HCT116 (cell line): Measurements from ENCODE around the gene H6PD. TPM values are rescaled to one million over a fixed set of nuclear protein-coding genes. Genes with fewer than 3 reads are reported as not detected.

Experiments
- ATAC-seq: fragments of 200-7000 bp; cut with Tn5 transposase; 2 replicates; pipeline ENCODE4 v1.9.1; 2020; ENCODE audit warnings: mild to moderate bottlenecking, moderate library complexity
- BruUV-seq: library from RNA; stranded (reverse); fragments of 400-500 nt; replicated peaks from 2 replicates; lab custom pipeline; 2021; lab: Mats Ljungman, UMichigan
- CTCF ChIA-PET: fragments of 300-600 bp; sonication (Branson Sonifier 250); formaldehyde crosslinking; loops from one replicate; lab custom pipeline; 2021; ENCODE audit warnings: antibody characterized with exemption; lab: Charles Lee
- POLR2A ChIA-PET: fragments of 300-600, 350-600 bp; sonication (Branson Sonifier 250); formaldehyde crosslinking; loops from one replicate; lab custom pipeline; 2021; ENCODE audit warnings: antibody characterized with exemption; lab: Charles Lee
- RAD21 ChIA-PET, 2 experiments: fragments of 300-600 bp; sonication (Branson Sonifier 250); formaldehyde crosslinking; loops; one replicate each; lab custom pipeline; 2023; ENCODE audit warnings: low total read pairs in 2 of 2; ENCODE audit not compliant: uncharacterized antibody in 2 of 2, unreplicated experiment in 2 of 2, low non-redundant PET in 1 of 2; lab: Charles Lee
- DNase-seq: peaks from one replicate; pipeline ENCODE4 v3.0.0-alpha.2; 2010; ENCODE audit warnings: low read depth, low spot score
- H2AFZ ChIP-seq: fragments of 200-600 bp; shearing (Covaris generic), sonication (generic); 2 replicates; pipeline ENCODE4 v1.6.1; 2017; ENCODE audit warnings: low read depth, mixed run types, mixed read lengths, antibody characterized with exemption, low read length; ENCODE audit not compliant: poor library complexity, severe bottlenecking
- H3K27ac ChIP-seq: 2 replicates; pipeline ENCODE4 v1.5.1; 2012; ENCODE audit warnings: low read depth, low read length
- H3K27me3 ChIP-seq: fragments of 200-600 bp; sonication (generic); 2 replicates; pipeline ENCODE4 v1.6.1; 2016; ENCODE audit warnings: mixed run types, low read length, mixed read lengths; ENCODE audit not compliant: insufficient read depth
- H3K36me3 ChIP-seq, 2 experiments: fragments of 200-500 bp in 1 of 2; fragments of 200-600 bp in 1 of 2; sonication (Bioruptor generic) in 1 of 2; sonication (generic) in 1 of 2; 2 replicates each; pipeline versions ENCODE4 v1.5.1 to v1.6.1; 2014 to 2016; ENCODE audit warnings: low read length in 2 of 2, inconsistent platforms in 1 of 2, mixed read lengths in 1 of 2, mixed run types in 1 of 2; ENCODE audit not compliant: insufficient read depth in 2 of 2, control insufficient read depth in 1 of 2
- H3K4me1 ChIP-seq, 2 experiments: fragments of 200-600 bp in 1 of 2; sonication (generic) in 1 of 2; 2 replicates each; pipeline versions ENCODE4 v1.5.1 to v1.6.1; 2012 to 2017; ENCODE audit warnings: low read length in 2 of 2, inconsistent platforms in 1 of 2, mild to moderate bottlenecking in 1 of 2, mixed read lengths in 1 of 2, mixed run types in 1 of 2, moderate library complexity in 1 of 2; ENCODE audit not compliant: insufficient read depth in 2 of 2, control insufficient read depth in 1 of 2
- H3K4me2 ChIP-seq: fragments of 200-600 bp; sonication (generic); 2 replicates; pipeline ENCODE4 v1.6.1; 2017; ENCODE audit warnings: mixed run types, low read length, mixed read lengths
- H3K4me3 ChIP-seq, 2 experiments: fragments of 200-600 bp in 1 of 2; sonication (generic) in 1 of 2; replicated peaks in 1 of 2; 2 replicates each; pipeline ENCODE4 v1.5.1; 2011 to 2016; ENCODE audit warnings: low read length in 2 of 2, control low read depth in 1 of 2, low read depth in 1 of 2, mild to moderate bottlenecking in 1 of 2, mixed read lengths in 1 of 2, mixed run types in 1 of 2
- H3K79me2 ChIP-seq: fragments of 200-600 bp; sonication (generic); 2 replicates; pipeline ENCODE4 v1.6.1; 2017; ENCODE audit warnings: mild to moderate bottlenecking, mixed run types, low read length, moderate library complexity, mixed read lengths; ENCODE audit not compliant: insufficient read depth
- H3K9ac ChIP-seq: fragments of 200-600 bp; sonication (generic); 2 replicates; pipeline ENCODE4 v1.6.1; 2016; ENCODE audit warnings: low read length, mixed read lengths
- H3K9me2 ChIP-seq: fragments of 200-600 bp; sonication (generic), shearing (Covaris generic); 2 replicates; pipeline ENCODE4 v1.6.1; 2017; ENCODE audit warnings: mixed run types, mild to moderate bottlenecking, moderate library complexity; ENCODE audit not compliant: insufficient read depth
- H3K9me3 ChIP-seq, 2 experiments: fragments of 200-500 bp in 1 of 2; fragments of 200-600 bp in 1 of 2; sonication (Bioruptor generic) in 1 of 2; sonication (generic) in 1 of 2; 2 replicates each; pipeline ENCODE4 v1.6.1; 2014 to 2017; ENCODE audit warnings: low read length in 2 of 2, mixed read lengths in 2 of 2, inconsistent platforms in 1 of 2, low read depth in 1 of 2, mild to moderate bottlenecking in 1 of 2, mixed run types in 1 of 2, moderate library complexity in 1 of 2; ENCODE audit not compliant: control insufficient read depth in 1 of 2, insufficient read depth in 1 of 2
- H4K20me1 ChIP-seq: fragments of 200-600 bp; sonication (generic), shearing (Covaris generic); 2 replicates; pipeline ENCODE4 v1.6.1; 2017; ENCODE audit warnings: mixed run types, mild to moderate bottlenecking, moderate library complexity; ENCODE audit not compliant: insufficient read depth
- CEBPB ChIP-seq: IDR thresholded peaks from 2 replicates; pipeline ENCODE4 v1.6.1; 2012; ENCODE audit warnings: low read depth
- EGR1 ChIP-seq: IDR thresholded peaks from 2 replicates; pipeline ENCODE4 v1.6.1; 2012; ENCODE audit warnings: low read depth
- ELF1 ChIP-seq: IDR thresholded peaks from 2 replicates; pipeline ENCODE4 v1.6.1; 2012; ENCODE audit warnings: low read depth, borderline replicate concordance
- FOSL1 ChIP-seq: IDR thresholded peaks from 2 replicates; pipeline ENCODE4 v1.6.1; 2012; ENCODE audit warnings: low read depth
- POLR2A ChIP-seq: IDR thresholded peaks from 2 replicates; pipeline ENCODE4 v1.7.0; 2011; ENCODE audit warnings: borderline replicate concordance; ENCODE audit not compliant: insufficient read depth, insufficient read length; ENCODE audit errors: extremely low read depth
- POLR2AphosphoS5 ChIP-seq: IDR thresholded peaks from 2 replicates; pipeline ENCODE4 v1.6.1; 2011; ENCODE audit warnings: mild to moderate bottlenecking, low read depth, low read length, moderate library complexity
- RAD21 ChIP-seq: IDR thresholded peaks from 2 replicates; pipeline ENCODE4 v1.6.1; 2012; ENCODE audit warnings: low read depth, mild to moderate bottlenecking
- SIN3A ChIP-seq: IDR thresholded peaks from 2 replicates; pipeline ENCODE4 v1.6.1; 2012; ENCODE audit warnings: low read depth
- SP1 ChIP-seq: IDR thresholded peaks from 2 replicates; pipeline ENCODE4 v1.6.1; 2012; ENCODE audit warnings: low read depth
- SRF ChIP-seq: IDR thresholded peaks from 2 replicates; pipeline ENCODE4 v1.6.1; 2012; ENCODE audit warnings: low read depth
- TCF7L2 ChIP-seq: IDR thresholded peaks from 2 replicates; pipeline ENCODE4 v1.7.0; 2011; ENCODE audit warnings: borderline replicate concordance, inconsistent platforms; ENCODE audit not compliant: insufficient read depth, insufficient read length; ENCODE audit errors: extremely low read depth
- ZFX ChIP-seq: fragments of 450-650 bp; IDR thresholded peaks from 2 replicates; pipeline ENCODE4 v1.6.1; 2017
- ZNF274 ChIP-seq: fragments of 200-500 bp; sonication (Bioruptor generic); IDR thresholded peaks from 2 replicates; pipeline ENCODE4 v1.6.1; 2014; ENCODE audit warnings: mild to moderate bottlenecking, low read depth, low read length, inconsistent platforms
- intact Hi-C: fragments of 100-400 bp; cut with micrococcal nuclease; formaldehyde crosslinking; loops from 2 replicates; pipeline ENCODE4 v1.10.0; 2022
- total RNA-seq: library from RNA; stranded (reverse); gene quantifications from one replicate; pipeline ENCODE4 v1.2.1, GENCODE V29; 2021; ENCODE audit not compliant: unreplicated experiment
- TF ChIP-seq, protein P1 (sequence below): IDR thresholded peaks from 2 replicates; pipeline ENCODE4 v1.6.1; 2011; ENCODE audit warnings: mild to moderate bottlenecking, low read length, moderate library complexity; ENCODE audit not compliant: insufficient replicate concordance; ENCODE audit errors: extremely low read depth
- TF ChIP-seq, protein P2 (sequence below): IDR thresholded peaks from 2 replicates; pipeline ENCODE4 v1.6.1; 2012; ENCODE audit warnings: low read depth
- TF ChIP-seq, protein P3 (sequence below), 3 experiments: fragments of 200-600 bp in 1 of 3; sonication (generic) in 1 of 3; IDR thresholded peaks in 2 of 3; conservative IDR thresholded peaks in 1 of 3; 2 replicates each; pipeline ENCODE4 v1.5.1; 2012 to 2017; ENCODE audit warnings: low read depth in 2 of 3, low read length in 2 of 3, antibody characterized with exemption in 1 of 3, borderline replicate concordance in 1 of 3, control low read depth in 1 of 3, mild to moderate bottlenecking in 1 of 3, mixed read lengths in 1 of 3, mixed run types in 1 of 3, moderate library complexity in 1 of 3; ENCODE audit not compliant: insufficient read depth in 1 of 3

Gene H6PD
- total RNA-seq, 1 experiment from 2014 or later = 16.2 TPM

DNA sequence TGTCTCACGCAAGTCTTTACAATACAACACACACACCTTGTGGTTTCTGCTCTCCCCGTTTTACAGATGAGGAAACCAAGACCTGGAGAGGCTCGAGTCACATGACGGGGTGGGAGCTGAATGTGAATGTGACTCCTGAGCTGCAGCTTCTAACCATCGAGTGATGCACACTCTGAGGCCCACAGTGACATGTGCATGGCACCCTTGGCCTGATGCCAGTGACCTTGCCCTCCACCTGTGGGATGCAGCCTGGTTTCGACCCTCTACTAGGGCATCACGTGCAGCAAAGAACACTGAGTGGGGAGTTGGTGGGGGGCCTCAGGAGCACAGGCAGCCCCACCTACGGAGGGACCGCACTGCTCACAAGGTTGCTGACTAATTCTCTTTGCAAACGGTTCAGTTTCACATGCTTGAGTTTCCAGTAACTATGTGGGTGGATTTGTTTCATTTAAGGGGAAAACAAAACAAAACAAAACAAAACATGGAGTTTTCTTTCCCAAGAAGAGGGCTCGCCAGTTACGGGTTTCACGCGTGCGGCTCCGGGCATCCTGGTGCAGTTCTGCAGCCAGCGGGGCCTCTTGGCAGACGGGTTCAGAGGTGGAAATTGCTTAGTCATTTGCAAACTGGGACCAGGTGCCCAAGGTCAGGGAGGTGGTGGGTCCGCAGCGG is 81.0 kb downstream of the H6PD start:
- POLR2A ChIA-PET = interaction anchor here (0.6 kb wide), 1 partner anchor 149 kb away, joined by 3 read pairs; no protein-coding TSS in a partner anchor
- no peak for ATAC-seq
- TF ChIP-seq SRF (no peak), ELF1 (no peak), ZFX (no peak), ZNF274 (no peak), POLR2A (no peak), TCF7L2 (no peak), FOSL1 (no peak), CEBPB (no peak), RAD21 (no peak), POLR2AphosphoS5 (no peak), SIN3A (no peak), EGR1 (no peak), SP1 (no peak)
- TF ChIP-seq, protein P1, sequence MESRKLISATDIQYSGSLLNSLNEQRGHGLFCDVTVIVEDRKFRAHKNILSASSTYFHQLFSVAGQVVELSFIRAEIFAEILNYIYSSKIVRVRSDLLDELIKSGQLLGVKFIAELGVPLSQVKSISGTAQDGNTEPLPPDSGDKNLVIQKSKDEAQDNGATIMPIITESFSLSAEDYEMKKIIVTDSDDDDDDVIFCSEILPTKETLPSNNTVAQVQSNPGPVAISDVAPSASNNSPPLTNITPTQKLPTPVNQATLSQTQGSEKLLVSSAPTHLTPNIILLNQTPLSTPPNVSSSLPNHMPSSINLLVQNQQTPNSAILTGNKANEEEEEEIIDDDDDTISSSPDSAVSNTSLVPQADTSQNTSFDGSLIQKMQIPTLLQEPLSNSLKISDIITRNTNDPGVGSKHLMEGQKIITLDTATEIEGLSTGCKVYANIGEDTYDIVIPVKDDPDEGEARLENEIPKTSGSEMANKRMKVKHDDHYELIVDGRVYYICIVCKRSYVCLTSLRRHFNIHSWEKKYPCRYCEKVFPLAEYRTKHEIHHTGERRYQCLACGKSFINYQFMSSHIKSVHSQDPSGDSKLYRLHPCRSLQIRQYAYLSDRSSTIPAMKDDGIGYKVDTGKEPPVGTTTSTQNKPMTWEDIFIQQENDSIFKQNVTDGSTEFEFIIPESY = no peak
- TF ChIP-seq, protein P2, sequence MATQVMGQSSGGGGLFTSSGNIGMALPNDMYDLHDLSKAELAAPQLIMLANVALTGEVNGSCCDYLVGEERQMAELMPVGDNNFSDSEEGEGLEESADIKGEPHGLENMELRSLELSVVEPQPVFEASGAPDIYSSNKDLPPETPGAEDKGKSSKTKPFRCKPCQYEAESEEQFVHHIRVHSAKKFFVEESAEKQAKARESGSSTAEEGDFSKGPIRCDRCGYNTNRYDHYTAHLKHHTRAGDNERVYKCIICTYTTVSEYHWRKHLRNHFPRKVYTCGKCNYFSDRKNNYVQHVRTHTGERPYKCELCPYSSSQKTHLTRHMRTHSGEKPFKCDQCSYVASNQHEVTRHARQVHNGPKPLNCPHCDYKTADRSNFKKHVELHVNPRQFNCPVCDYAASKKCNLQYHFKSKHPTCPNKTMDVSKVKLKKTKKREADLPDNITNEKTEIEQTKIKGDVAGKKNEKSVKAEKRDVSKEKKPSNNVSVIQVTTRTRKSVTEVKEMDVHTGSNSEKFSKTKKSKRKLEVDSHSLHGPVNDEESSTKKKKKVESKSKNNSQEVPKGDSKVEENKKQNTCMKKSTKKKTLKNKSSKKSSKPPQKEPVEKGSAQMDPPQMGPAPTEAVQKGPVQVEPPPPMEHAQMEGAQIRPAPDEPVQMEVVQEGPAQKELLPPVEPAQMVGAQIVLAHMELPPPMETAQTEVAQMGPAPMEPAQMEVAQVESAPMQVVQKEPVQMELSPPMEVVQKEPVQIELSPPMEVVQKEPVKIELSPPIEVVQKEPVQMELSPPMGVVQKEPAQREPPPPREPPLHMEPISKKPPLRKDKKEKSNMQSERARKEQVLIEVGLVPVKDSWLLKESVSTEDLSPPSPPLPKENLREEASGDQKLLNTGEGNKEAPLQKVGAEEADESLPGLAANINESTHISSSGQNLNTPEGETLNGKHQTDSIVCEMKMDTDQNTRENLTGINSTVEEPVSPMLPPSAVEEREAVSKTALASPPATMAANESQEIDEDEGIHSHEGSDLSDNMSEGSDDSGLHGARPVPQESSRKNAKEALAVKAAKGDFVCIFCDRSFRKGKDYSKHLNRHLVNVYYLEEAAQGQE = no peak
- TF ChIP-seq, protein P3, sequence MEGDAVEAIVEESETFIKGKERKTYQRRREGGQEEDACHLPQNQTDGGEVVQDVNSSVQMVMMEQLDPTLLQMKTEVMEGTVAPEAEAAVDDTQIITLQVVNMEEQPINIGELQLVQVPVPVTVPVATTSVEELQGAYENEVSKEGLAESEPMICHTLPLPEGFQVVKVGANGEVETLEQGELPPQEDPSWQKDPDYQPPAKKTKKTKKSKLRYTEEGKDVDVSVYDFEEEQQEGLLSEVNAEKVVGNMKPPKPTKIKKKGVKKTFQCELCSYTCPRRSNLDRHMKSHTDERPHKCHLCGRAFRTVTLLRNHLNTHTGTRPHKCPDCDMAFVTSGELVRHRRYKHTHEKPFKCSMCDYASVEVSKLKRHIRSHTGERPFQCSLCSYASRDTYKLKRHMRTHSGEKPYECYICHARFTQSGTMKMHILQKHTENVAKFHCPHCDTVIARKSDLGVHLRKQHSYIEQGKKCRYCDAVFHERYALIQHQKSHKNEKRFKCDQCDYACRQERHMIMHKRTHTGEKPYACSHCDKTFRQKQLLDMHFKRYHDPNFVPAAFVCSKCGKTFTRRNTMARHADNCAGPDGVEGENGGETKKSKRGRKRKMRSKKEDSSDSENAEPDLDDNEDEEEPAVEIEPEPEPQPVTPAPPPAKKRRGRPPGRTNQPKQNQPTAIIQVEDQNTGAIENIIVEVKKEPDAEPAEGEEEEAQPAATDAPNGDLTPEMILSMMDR (IDR thresholded peaks at IDR 0.05 in 2 of 3, conservative IDR thresholded peaks at IDR 0.05 in 1 of 3; ENCODE audit: borderline replicate concordance in 1 of 3, insufficient read depth in 1 of 3, low read depth in 2 of 3, low read length in 2 of 3) = no peak
- TF ChIP-seq, all 23 proteins: peak for 0
- Histone ChIP-seq H3K9me3 (no peaks in the 10 kb centered on the region), H3K4me2 (peak overlapping the region; percentile 15), H3K36me3 (no peaks in the 10 kb centered on the region), H3K4me1 (peaks cover 14 to 34% of the 10 kb centered on the region in 2 experiments), H4K20me1 (no peaks in the 10 kb centered on the region), H3K9me2 (no peaks in the 10 kb centered on the region), H3K9ac (no peak overlapping the region), H3K4me3 (no peak overlapping the region), H3K27me3 (no peaks in the 10 kb centered on the region), H3K79me2 (peaks cover 61% of the 10 kb centered on the region), H2AFZ (no peak overlapping the region), H3K27ac (peak overlapping the region; percentile 33; the same call in 1 of the 2 replicates)
- ChIA-PET RAD21 (no interaction called here), CTCF (no interaction called here)
- DNase-seq = no peak
- BruUV-seq = no TSS peak
- intact Hi-C loops = no loop called here
